HG03045 (cell line): Measurements from ENCODE around the gene DBF4.
"Not testable (repeated sequence)": the region's sequence is repeated elsewhere in the genome, so short reads cannot be mapped to it uniquely, and the experiment has no call there.

Experiments
- ATAC-seq: cut with Tn5 transposase; IDR thresholded peaks from one replicate; pipeline ENCODE4 v1.9.1; 2021; ENCODE audit warnings: mild to moderate bottlenecking, moderate library complexity; ENCODE audit not compliant: unreplicated experiment

The DBF4 gene

DNA sequence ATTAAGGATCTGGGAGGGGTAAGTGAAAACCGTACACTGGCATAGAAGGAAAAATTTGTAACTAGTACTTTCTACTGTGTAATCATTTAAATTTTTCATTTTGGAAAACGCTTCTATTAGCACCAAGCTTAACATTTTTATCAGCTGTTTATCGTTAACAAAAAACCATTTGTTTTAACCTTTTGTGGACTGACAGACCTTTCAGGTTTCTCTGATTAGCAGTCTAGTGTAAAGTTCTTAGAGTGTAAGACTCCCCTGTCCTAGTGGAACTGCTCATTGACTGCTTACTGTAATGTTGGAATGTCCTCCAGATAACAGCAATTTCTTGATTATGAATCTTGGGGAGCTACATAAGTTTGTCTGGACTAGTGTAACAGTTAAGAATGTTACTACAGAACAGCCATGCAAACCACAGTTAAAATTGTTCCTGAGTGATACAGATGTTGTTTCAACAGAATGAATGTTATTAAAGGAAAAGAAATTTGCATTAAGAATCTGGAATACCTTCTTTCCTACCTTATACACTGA is 2.0 kb downstream of the DBF4 start:
- no peak for ATAC-seq

DNA sequence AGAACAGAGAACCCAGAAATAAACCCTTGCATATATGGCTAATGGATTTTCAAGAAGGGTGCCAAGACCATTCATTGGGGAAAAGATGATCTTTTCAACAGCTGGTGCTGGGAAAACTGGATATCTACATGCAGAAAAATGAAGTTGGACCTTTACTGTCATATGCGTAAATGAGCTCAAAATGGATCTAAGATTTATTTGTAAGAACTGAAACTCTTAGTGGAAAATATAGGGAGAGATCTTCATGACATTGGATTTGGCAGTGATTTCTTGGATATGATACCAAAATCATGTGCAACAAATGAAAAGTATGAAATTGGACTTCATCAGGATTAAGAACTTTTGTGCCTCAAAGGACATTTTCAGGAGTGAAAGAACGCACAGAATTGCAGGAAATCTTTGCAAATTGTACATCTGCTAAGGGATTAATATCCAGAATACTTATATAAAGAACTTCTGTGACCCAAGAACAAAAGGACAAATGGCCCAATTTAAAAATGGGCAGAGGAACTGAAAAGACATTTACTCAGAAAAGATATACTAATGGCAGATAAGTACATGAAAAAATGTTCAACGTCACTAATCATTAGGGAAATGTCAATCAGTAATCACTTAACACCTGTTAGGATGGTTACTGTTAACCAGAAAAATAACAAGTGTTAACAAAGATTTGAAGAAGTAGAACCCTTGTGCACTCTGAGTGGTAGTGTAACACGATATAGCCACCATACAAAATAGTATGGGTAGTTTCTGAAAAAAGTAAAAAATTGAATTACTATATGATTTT is 6.1 kb downstream of the DBF4 start:
- no peak for ATAC-seq

DNA sequence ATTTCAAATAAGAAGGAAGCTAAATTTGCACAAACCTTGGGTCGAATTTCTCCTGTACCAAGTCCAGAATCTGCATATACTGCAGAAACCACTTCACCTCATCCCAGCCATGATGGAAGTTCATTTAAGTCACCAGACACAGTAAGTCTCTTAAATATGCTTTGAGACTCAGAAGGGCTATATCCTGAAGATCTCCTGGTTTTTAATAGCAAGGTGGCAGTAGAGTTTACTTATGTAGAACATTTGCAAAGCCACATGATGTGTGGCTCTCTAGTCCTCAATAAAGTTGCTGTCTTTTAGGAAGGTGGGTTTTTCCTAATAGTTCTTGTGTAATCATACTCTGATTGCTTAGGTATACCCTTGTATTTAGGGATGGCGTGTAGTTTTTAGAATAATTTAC is 8.7 kb downstream of the DBF4 start:
- ATAC-seq, result no peak

DNA sequence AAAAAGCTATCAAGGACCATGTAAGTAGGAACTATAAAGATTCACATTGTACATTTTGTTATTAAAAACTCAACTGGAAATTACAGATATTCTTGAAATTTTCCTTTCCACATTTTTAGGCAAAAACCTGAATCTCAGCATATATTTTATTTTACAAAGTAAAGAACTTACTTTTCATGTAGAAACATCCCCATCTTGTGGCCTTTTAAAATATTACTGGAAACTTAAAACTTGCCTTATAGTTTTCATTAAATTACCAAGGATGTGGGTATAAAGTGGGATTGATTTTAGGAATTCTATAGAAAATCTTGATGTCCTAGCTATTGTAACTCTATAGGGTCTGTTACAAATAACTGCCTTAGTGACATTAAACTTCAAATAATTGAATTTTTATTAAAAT is 10.6 kb downstream of the DBF4 start:
- ATAC-seq, result no peak

DNA sequence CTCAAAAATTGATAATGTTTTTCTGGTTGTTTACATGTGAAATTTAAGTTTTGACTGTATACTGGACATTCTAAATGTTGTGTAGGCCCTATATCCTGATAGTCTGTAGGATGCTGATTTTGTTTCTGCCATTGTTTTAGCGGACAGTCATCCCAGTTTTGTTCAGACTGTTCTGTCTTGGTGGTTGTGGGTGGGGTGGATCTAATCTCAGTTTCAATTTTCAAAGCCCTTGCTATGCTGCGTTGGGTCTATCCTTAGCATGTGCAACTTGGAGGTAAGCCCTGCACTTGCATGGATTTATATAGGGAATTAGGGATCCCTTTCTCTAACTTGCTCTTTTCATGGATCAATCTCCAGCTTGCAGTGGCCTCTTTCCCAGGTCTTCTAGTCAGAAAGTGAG is 19.1 kb downstream of the DBF4 start:
- no peak for ATAC-seq

DNA sequence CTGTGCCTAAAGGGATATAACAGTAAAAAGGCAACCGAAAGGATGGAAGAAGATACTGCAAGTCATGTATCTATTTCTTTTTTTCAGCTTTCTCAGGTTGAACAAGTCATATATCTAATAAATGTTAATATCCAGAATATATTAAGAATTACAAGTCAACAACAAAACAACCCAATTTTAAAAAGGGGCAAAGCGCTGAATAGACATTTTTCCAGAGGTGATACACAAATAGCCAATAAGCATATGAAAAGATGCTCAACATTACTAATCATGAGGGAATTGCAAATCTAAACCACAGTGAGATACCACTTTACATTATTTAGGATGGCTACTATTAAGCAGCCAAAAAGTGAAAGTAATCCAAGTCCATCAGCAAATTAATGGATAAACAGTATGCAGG is 23.0 kb downstream of the DBF4 start:
- ATAC-seq, result no peak

DNA sequence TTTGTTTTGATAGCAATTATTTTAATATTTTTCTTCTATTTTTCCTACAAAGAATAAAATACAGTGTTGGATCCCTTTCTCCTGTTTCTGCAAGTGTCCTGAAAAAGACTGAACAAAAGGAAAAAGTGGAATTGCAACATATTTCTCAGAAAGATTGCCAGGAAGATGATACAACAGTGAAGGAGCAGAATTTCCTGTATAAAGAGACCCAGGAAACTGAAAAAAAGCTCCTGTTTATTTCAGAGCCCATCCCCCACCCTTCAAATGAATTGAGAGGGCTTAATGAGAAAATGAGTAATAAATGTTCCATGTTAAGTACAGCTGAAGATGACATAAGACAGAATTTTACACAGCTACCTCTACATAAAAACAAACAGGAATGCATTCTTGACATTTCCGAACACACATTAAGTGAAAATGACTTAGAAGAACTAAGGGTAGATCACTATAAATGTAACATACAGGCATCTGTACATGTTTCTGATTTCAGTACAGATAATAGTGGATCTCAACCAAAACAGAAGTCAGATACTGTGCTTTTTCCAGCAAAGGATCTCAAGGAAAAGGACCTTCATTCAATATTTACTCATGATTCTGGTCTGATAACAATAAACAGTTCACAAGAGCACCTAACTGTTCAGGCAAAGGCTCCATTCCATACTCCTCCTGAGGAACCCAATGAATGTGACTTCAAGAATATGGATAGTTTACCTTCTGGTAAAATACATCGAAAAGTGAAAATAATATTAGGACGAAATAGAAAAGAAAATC is 31.0 kb downstream of the DBF4 start:
- not testable (repeated sequence) for ATAC-seq

DNA sequence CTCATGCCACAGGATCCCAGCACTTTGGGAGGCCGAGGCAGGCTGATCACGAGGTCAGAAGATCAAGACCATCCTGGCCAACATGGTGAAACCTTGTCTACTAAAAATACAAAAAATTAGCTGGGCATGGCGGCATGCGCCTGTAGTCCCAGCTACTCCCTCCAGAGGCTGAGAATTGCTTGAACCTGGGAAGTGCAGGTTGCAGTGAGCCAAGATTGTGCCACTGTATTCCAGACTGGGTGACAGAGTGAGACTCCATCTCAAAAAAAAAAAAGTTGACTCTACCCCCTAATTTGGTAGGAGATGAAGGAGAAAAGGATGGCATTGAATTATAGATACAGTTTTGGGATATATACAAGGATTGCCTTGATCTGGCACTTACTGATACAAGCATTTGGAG is 32.5 kb downstream of the DBF4 start:
- not testable (repeated sequence) for ATAC-seq

DNA sequence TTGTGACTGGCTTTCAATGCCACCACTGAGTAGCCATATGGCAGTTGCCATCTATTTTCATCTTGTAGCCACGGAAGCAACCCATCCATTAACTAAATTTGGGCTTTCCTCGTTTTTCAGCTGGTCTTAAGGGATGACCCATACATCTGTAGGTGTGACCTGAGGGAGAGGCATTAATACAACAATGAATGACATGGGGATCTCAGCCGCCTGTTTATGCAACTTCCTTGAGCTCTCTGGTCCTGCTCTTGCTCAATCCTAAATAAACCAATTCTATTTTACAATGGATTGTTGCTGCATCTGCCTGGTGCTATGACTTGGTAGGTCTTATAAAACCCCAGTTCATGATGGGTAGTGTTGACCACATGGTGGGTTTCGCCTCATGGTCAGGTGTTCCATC is 35.8 kb downstream of the DBF4 start:
- no peak for ATAC-seq

DNA sequence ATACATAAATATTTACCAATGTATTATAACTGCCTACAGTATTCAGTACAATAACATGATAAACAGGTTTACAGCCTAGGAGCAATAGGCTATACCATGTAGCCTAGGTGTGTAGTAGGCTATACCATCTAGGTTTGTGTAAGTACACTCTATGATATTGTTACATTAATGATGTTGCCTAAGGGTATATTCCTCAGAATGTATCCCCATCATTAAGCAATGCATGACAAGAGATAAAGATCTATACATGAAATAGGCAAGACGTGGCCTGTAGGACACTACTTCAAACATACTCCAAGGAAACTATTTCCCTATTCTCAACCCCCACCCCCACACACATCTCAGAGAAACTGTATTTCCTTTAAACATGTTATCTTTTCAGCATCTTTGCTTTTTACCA is 42.4 kb downstream of the DBF4 start:
- no peak for ATAC-seq

DNA sequence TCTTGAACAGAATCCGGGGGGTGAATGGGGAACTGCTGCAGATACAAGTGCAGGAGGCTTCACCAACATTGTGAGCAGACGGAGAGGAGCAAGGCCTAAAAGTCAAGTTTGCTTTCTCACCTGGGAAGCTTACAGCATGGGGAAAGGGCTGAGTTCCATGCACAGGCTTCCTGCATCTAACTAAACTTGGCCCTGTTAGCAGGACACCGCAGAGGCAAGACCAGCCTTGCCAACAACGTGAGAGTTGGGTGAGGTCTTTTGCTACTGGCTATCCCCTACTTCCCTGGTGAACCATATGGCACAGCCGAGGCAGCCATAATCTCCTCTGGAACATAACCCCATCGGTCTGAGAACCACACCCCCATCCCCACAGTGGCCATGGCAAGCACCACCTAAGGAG is 43.6 kb downstream of the DBF4 start:
- ATAC-seq, result no peak

DNA sequence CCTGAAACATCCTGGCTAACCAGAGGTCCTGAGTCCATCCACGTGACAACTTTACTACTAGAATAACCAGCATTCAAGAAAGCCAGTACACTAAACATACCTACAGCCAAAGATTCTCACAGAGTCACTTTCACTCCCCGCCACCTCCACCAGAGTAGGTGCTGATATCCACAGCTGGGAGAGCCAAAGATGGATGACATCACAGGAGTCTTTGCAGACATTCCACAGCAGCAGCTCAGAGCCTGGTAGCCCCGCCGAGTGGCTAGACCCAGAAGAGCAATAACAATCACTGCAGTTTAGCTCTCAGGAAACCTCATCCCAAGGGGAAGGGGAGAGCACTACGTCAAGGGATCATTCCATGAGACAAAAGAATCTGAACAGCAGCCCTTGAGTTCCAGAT is 44.3 kb downstream of the DBF4 start:
- ATAC-seq, result no peak

DNA sequence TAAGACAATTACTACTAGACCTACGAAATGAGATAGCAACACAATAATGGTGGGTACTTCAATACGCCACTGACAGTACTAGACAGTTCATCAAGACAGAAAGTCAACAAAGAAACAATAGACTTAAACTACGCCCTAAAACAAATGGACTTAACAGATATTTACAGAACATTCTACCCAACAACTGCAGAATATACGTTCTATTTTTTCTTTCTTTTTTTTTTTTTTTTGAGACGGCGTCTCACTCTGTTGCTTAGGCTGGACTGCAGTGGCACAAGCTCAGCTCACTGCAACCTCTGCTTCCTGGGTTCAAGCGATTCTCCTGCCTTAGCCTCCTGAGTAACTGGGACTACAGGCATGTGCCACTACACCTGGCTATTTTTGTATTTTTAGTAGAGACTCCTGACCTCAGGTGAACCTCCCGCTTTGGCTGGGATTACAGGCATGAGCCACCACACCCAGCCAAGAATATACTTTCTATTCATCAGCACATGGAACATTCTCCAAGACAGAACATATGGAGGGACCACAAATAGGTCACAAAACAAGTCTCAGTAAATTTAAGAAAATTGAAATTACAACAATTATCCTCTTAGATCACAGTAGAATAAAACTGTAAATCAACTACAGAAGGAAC is 46.6 kb downstream of the DBF4 start:
- not testable (repeated sequence) for ATAC-seq

DNA sequence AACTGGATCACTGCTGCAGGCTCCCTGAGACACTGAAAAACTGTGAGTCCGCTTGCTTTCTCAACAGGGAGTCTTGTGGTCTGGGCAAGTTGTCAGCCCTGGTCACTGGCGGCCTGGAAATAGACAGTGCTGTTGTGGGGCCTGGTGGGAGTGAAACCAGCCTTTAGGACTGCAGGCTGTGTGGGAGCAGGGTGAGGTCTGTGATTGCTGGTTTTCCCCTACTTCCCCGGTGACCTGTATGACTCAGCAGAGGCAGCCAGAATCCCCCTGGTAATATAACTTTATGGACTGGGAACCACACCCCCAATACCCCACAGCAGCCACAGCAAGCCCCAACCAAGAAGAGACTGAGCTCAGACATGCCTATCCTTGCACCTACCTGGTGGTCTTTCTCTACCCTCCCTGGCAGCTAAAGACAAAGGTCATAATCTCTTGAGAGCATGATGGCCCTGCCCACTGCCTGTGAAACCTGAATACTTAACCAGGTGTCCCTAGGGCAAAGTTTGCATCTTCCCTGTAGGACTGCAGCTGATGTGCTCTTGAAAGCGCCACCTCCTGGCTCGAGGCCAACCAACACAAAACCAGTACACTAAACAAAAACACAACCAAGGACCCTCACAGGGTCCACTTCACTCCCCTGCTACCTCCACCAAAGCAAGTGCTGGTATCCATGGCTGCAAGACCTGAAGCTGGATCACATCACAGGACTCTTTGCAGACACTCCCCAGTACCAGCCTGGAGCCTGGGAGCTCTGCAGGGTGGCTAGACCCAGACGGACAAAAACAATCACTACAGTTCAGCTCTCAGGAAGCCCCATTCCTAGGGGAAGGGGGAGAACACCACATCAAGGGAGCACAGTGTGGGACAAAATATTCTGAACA is 50.5 kb downstream of the DBF4 start:
- ATAC-seq, result peak; percentile 99

DNA sequence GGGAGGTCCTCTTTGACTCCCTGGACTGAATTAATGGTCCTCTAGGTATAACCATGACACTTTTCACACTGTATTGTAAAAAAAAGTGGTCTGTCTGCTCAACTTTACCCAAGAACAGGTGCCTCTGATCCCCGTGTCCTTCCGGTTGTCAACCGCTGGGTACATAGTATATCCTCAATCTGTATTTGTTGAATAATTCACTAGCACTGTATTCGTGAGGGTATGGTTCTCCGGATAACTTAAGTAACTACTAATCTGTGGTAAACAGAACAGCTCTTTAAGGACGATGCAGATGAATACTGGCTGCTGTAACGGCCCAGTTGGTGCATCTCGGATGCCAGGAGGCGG is 57.3 kb downstream of the DBF4 start:
- ATAC-seq, result no peak

DNA sequence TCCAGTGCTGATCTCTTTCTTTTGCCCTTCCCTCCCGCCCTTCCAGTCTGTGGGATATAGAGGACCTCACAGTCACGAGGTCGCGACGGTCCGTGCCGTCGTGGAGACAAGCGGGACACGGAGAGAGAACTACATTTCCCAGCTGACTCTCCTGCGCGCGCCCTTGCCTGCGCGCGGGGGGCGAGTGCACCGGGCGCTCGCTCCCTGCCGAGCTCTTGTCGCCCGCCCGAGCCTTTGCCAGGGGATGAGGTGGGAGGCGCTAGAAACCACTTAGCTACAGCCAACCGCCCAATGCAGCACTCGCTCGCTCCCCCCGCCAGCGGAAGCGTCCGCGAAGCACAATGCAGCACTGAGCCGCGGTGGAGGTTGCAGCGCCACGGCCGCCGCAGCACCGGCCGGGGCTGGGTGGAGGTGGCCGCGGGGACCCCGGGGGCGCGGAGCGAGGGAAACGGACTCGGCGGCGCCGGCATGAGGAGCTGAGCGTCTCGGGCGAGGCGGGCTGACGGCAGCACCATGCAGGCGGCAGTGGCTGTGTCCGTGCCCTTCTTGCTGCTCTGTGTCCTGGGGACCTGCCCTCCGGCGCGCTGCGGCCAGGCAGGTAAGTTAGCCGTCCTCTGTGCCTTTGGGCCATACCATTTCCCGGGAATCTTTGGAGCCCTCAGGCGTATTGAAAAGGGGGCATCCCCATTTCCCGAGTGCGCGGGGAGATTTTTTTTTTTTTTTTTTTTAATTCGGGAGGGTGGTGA is 57.8 kb downstream of the DBF4 start, which contains the start of gene ADAM22:
TSS of gene ADAM22 (plus strand) at position 299 of the 746 bp plus-strand sequence. CDS start at position 514, 215 bp downstream.
- ATAC-seq, result peak; percentile 98

DNA sequence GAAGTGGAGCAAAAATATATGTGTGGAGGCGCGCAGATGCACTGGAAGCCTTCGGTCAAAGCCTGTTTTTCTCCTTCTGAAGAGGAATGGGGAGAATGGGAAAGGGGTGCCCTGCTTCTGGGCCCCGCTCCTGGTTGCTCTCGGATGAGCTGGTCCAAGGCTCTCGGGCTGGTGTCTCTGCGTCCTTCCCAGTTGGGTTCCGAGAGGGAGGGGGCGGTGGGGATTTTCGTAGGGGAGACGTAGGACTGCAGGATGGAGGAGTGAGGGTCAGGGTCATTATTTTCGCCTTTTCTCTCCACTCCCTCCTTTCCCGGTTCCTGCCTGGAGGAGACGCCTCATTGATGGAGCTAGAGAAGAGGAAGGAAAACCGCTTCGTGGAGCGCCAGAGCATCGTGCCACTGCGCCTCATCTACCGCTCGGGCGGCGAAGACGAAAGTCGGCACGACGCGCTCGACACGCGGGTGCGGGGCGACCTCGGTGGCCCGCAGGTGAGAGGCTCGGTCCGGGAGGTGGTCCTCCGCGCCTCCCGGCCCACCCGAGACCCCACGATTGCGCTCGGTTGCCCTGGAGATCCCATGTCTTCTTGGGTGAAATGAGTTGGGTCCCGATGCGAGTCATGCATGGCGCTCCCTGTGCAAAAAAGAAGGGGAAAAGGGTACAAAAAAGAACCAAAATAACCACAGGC is 58.5 kb downstream of the DBF4 start:
- ATAC-seq, result no peak

DNA sequence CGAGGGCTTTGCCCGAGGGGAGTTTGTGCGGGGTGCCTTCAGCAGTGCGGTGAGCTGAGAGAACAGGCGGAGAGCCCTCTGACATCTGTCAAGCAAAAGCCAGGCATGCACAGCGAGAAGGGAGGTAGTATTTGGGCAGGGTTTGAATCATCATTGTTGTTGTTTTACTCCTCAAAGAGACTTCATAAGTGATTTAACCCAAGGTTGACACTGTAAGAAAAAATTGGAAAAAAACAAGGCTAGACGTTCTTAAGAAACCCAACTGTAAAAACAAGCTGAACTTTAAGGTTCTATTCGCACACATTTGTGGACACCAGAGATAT is 59.1 kb downstream of the DBF4 start:
- ATAC-seq, result no peak

DNA sequence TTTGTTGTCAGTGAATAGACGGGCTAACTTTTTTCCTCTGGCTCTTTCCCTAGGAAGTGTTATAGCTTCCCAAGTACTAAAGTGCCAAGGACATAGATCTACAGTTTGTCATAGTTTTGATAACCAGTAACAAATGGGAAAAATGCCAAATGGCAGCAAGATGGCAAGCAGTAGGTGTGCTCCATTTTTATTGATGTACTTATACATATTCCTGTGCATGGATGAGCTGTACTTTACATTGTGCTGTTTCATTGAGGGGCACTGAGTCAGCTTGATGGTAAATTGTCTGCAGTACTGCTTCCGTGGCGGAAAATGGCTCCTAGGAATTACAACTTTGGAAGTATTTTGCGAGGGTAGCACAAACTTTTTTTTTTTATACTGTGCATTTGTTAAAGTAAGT is 64.8 kb downstream of the DBF4 start:
- ATAC-seq, result no peak

DNA sequence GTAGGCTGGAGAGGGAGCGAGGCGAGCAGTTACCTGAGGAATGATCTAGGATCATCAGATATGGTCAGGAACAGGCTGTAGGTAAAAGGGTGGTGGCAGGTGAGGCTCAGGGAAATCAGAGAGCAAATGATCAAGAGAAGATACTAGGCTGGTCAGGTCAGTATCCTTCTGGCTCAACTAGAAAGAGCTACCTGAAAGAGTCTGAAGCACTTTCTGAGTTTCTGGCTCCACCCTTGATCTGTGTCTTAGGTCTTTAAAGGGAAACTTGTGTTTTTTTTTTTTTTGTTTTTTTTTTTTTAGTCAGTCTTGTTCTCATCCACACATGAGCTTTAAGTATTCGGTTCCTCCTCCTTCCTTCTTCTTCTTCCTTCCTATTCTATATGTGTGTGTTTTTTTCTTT is 68.3 kb downstream of the DBF4 start:
- ATAC-seq, result peak; percentile 59
